Stimulated activated CD8-positive, alpha-beta memory T cell treated with anti-CD3 and anti-CD28 coated beads, Interleukin-4, amount 100 ng/mL, for 48 hours (primary cell): ENCODE measurements around the gene FER.
"Not testable (repeated sequence)": the region's sequence is repeated elsewhere in the genome, so short reads cannot be mapped to it uniquely, and the experiment has no call there.

Source experiments
- DNase-seq: peaks from one replicate; pipeline ENCODE4 v3.0.0-alpha.2; 2020

FER gene

GRCh38 chr5:108983461-108984092 is 235.9 kb downstream of the FER start:
- DNase-seq: no peak

GRCh38 chr5:108989761-108990392 is 242.2 kb downstream of the FER start:
- DNase-seq: no peak

- not testable (repeated sequence) for DNase-seq
Observed at GRCh38 chr5:108992396-108993085, 244.8 kb downstream of the FER start.

GRCh38 chr5:108993440-108993839 is 245.7 kb downstream of the FER start:
- DNase-seq: not testable (repeated sequence)

GRCh38 chr5:108997720-108998119 is 250.0 kb downstream of the FER start:
- no peak for DNase-seq

- DNase-seq: no peak
Observed at GRCh38 chr5:108998216-108998615, 250.5 kb downstream of the FER start.

GRCh38 chr5:109003928-109004327 is 256.2 kb downstream of the FER start:
- no peak for DNase-seq

GRCh38 chr5:109005297-109006009 is 257.8 kb downstream of the FER start:
- no peak for DNase-seq

GRCh38 chr5:109006129-109006528 is 258.4 kb downstream of the FER start:
- DNase-seq: no peak

- DNase-seq: no peak
Observed at GRCh38 chr5:109016300-109016699, 268.6 kb downstream of the FER start.

- DNase-seq: no peak
Observed at GRCh38 chr5:109022056-109022455, 274.4 kb downstream of the FER start.

GRCh38 chr5:109025729-109026128 is 278.0 kb downstream of the FER start:
- not testable (repeated sequence) for DNase-seq

GRCh38 chr5:109027983-109028607 is 280.4 kb downstream of the FER start:
- DNase-seq: no peak

- DNase-seq: no peak
Observed at GRCh38 chr5:109028608-109029299, 281.1 kb downstream of the FER start.

GRCh38 chr5:109029847-109030246 is 282.1 kb downstream of the FER start:
- no peak for DNase-seq

- no peak for DNase-seq
Observed at GRCh38 chr5:109030360-109031143, 282.9 kb downstream of the FER start.

GRCh38 chr5:109034306-109034705 is 286.6 kb downstream of the FER start:
- DNase-seq: no peak

GRCh38 chr5:109035436-109035835 is 287.7 kb downstream of the FER start:
- DNase-seq: no peak

GRCh38 chr5:109038209-109038840 is 290.6 kb downstream of the FER start:
- DNase-seq: no peak

- DNase-seq: no peak
Observed at GRCh38 chr5:109041317-109041716, 293.6 kb downstream of the FER start.

- no peak for DNase-seq
Observed at GRCh38 chr5:109045710-109046109, 298.0 kb downstream of the FER start.
